Nephron (organoid): ENCODE data around the gene PDE11A.

ENCODE experiments used
- H3K27ac Mint-ChIP-seq, 3 experiments: 2 replicates each; pipeline ENCODE4 v1.8.0; 2020; ENCODE audit warnings: mixed read lengths in 3 of 3, mild to moderate bottlenecking in 2 of 3, moderate library complexity in 1 of 3
- H3K27me3 Mint-ChIP-seq: 2 replicates; pipeline ENCODE4 v1.8.0; 2021; ENCODE audit warnings: low read depth, mild to moderate bottlenecking, moderate library complexity, mixed read lengths
- H3K36me3 Mint-ChIP-seq: 2 replicates; pipeline ENCODE4 v1.8.0; 2020; ENCODE audit warnings: low read depth, mixed read lengths
- H3K4me1 Mint-ChIP-seq: 2 replicates; pipeline ENCODE4 v1.8.0; 2020; ENCODE audit warnings: mixed read lengths
- H3K4me3 Mint-ChIP-seq, 3 experiments: 2 replicates each; pipeline ENCODE4 v1.8.0; 2020; ENCODE audit warnings: mild to moderate bottlenecking in 3 of 3, mixed read lengths in 3 of 3, moderate library complexity in 2 of 3
- H3K9me3 Mint-ChIP-seq: 2 replicates; pipeline ENCODE4 v1.8.0; 2020; ENCODE audit warnings: mixed read lengths
- CTCF ChIP-seq, 3 experiments: fragments of 200-600 bp; sonication (generic); IDR thresholded peaks; one replicate each; pipeline ENCODE4 v1.5.0; 2021; ENCODE audit warnings: antibody characterized with exemption in 3 of 3; ENCODE audit not compliant: unreplicated experiment in 3 of 3

The PDE11A gene

GRCh38 chr2:177705511-177706173 lies 366.9 kb downstream of the PDE11A start:
- TF ChIP-seq CTCF (IDR thresholded peaks at IDR 0.05; ENCODE audit: unreplicated experiment in 3 of 3): no peak
- Mint-ChIP-seq H3K27me3 (no peaks in the 10 kb centered on the region), H3K9me3 (no peaks in the 10 kb centered on the region), H3K36me3 (no peaks in the 10 kb centered on the region), H3K4me1 (peaks cover 10% of the 10 kb centered on the region), H3K4me3 (no peak overlapping the region), H3K27ac (peak overlapping the region; percentile 4 to 57 (median 23))

- peaks cover 20% of the 10 kb centered on the region for H3K4me1 Mint-ChIP-seq
- H3K36me3 Mint-ChIP-seq: no peaks in the 10 kb centered on the region
- peak overlapping the region in 1 of 3 experiments; percentile 10 for H3K27ac Mint-ChIP-seq
- no peaks in the 10 kb centered on the region for H3K9me3 Mint-ChIP-seq
- H3K27me3 Mint-ChIP-seq: no peaks in the 10 kb centered on the region
- no peak overlapping the region for H3K4me3 Mint-ChIP-seq
- TF ChIP-seq CTCF (IDR thresholded peaks at IDR 0.05; ENCODE audit: unreplicated experiment in 3 of 3): no peak
Measured at GRCh38 chr2:177703159-177703558, 369.4 kb downstream of the PDE11A start.

GRCh38 chr2:177698281-177698680 lies 374.3 kb downstream of the PDE11A start:
- Mint-ChIP-seq H3K27me3 (no peaks in the 10 kb centered on the region), H3K4me3 (no peak overlapping the region), H3K4me1 (peaks cover 35% of the 10 kb centered on the region), H3K27ac (peak overlapping the region; percentile 85 to 91 (median 89)), H3K9me3 (no peaks in the 10 kb centered on the region), H3K36me3 (peaks cover 3% of the 10 kb centered on the region)
- no peak for TF ChIP-seq CTCF (IDR thresholded peaks at IDR 0.05; ENCODE audit: unreplicated experiment in 3 of 3)

GRCh38 chr2:177694348-177694747 lies 378.2 kb downstream of the PDE11A start:
- peak overlapping the region in 1 of 3 experiments; percentile 12 for H3K4me3 Mint-ChIP-seq
- no peaks in the 10 kb centered on the region for H3K27me3 Mint-ChIP-seq
- H3K4me1 Mint-ChIP-seq: peaks cover 55% of the 10 kb centered on the region
- no peak for TF ChIP-seq CTCF (IDR thresholded peaks at IDR 0.05; ENCODE audit: unreplicated experiment in 3 of 3)
- H3K36me3 Mint-ChIP-seq: peaks cover 3% of the 10 kb centered on the region
- H3K9me3 Mint-ChIP-seq: no peaks in the 10 kb centered on the region
- H3K27ac Mint-ChIP-seq: peak overlapping the region; percentile 87 to 96 (median 95)

GRCh38 chr2:177693658-177694339 lies 378.8 kb downstream of the PDE11A start:
- Mint-ChIP-seq H3K27ac (peak overlapping the region; percentile 87 to 96 (median 95)), H3K4me3 (peak overlapping the region in 1 of 3 experiments; percentile 12), H3K9me3 (no peaks in the 10 kb centered on the region), H3K4me1 (peaks cover 52% of the 10 kb centered on the region), H3K36me3 (peaks cover 3% of the 10 kb centered on the region), H3K27me3 (no peaks in the 10 kb centered on the region)
- TF ChIP-seq CTCF (IDR thresholded peaks at IDR 0.05; ENCODE audit: unreplicated experiment in 3 of 3): no peak
